ENCODE results near the gene RERE.

The RERE gene

DNA sequence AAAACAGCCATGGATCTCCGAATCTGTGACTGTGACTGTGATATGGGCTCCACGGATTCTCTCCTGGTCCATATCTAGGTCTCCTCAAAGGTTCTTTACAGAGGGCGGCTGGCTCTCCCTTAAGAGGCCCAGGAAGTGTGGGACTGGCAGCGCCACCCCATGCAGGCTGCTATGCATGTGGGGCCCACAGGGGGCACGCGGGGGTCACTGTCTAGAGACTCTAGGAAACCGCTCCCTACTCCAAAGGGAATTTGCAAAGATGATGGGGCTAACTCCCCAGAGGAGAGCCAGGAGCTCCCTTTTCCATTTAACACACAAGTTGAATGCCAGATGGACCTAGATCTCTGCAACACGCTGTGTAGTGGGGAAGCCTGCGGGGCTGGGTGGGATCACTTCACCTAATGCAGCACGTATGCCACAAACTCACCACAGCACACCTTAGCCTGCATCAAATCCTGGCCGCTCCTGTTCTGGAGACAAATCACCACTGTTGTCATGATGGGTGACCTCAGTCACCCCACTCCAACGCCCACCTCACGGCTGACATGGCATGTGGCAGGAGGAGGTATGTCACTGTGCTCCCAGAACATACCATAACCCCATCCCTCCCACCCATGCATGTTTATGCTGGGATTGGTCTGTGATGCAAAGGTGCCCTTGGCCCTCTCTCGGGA lies 437.8 kb downstream of the RERE start:
- Histone ChIP-seq H3K4me1 (ENCODE audit: control insufficient read depth in 1 of 2, insufficient read depth in 1 of 2, low read depth in 1 of 2, low read length in 1 of 2) (peaks cover 75 to 90% of the 10 kb centered on the region in 2 experiments), H3K27me3 (no peaks in the 10 kb centered on the region), H3K36me3 (peaks cover 37% of the 10 kb centered on the region), H3K9me3 (no peaks in the 10 kb centered on the region), H3K4me3 (ENCODE audit: low read depth in 1 of 2, low read length in 1 of 2) (no peak overlapping the region), H3K27ac (peak overlapping the region; percentile 73)
- no peak for TF ChIP-seq CTCF (IDR thresholded peaks at IDR 0.05)

- Histone ChIP-seq H3K9me3 (no peaks in the 10 kb centered on the region), H3K4me3 (ENCODE audit: low read depth in 1 of 2, low read length in 1 of 2) (no peak overlapping the region), H3K27ac (peak overlapping the region; percentile 73), H3K27me3 (no peaks in the 10 kb centered on the region), H3K4me1 (ENCODE audit: control insufficient read depth in 1 of 2, insufficient read depth in 1 of 2, low read depth in 1 of 2, low read length in 1 of 2) (peaks cover 69 to 87% of the 10 kb centered on the region in 2 experiments), H3K36me3 (peaks cover 31% of the 10 kb centered on the region)
- TF ChIP-seq CTCF (IDR thresholded peaks at IDR 0.05), result no peak
Observed at GRCh38 chr1:8378981-8379470, 438.4 kb downstream of the RERE start.

- no peak for TF ChIP-seq CTCF (IDR thresholded peaks at IDR 0.05)
- no peaks in the 10 kb centered on the region for H3K27me3 ChIP-seq
- H3K4me3 ChIP-seq (ENCODE audit: low read depth in 1 of 2, low read length in 1 of 2), result no peak overlapping the region
- no peaks in the 10 kb centered on the region for H3K9me3 ChIP-seq
- H3K4me1 ChIP-seq (ENCODE audit: control insufficient read depth in 1 of 2, insufficient read depth in 1 of 2, low read depth in 1 of 2, low read length in 1 of 2), result peaks cover 62 to 78% of the 10 kb centered on the region in 2 experiments
- H3K27ac ChIP-seq, result peak overlapping the region; percentile 73
- peaks cover 39% of the 10 kb centered on the region for H3K36me3 ChIP-seq
Observed at GRCh38 chr1:8378178-8378577, 439.3 kb downstream of the RERE start.

GRCh38 chr1:8377271-8377981 lies 440.0 kb downstream of the RERE start:
- H3K36me3 ChIP-seq, result peaks cover 46% of the 10 kb centered on the region
- no peak for TF ChIP-seq CTCF (IDR thresholded peaks at IDR 0.05)
- no peak overlapping the region for H3K4me3 ChIP-seq (ENCODE audit: low read depth in 1 of 2, low read length in 1 of 2)
- H3K27me3 ChIP-seq, result no peaks in the 10 kb centered on the region
- peaks cover 54 to 71% of the 10 kb centered on the region in 2 experiments for H3K4me1 ChIP-seq (ENCODE audit: control insufficient read depth in 1 of 2, insufficient read depth in 1 of 2, low read depth in 1 of 2, low read length in 1 of 2)
- H3K27ac ChIP-seq, result peak overlapping the region; percentile 73
- H3K9me3 ChIP-seq, result no peaks in the 10 kb centered on the region

DNA sequence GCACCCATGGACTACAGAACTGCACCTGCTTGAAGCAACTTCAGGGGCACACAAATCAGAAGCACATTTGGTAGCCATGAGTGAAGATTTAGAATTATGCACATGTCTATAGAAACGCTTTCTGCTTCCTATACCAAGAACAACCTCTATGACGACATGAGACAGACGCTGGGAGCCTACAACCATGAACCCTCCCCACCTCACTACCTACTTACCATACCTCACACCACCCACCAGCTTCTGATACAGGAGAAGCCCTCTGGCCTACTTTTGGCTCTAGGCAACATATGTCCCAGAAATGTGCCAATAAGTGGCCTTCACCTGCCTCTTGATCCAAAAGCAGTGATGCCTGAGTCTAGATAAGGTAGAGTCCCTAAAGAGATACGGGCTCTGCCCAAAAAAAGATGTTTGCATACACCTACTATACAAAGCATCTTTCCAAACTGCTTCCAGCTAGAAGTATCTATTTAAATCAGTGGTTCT lies 441.0 kb downstream of the RERE start:
- H3K27me3 ChIP-seq, result no peaks in the 10 kb centered on the region
- H3K4me1 ChIP-seq (ENCODE audit: control insufficient read depth in 1 of 2, insufficient read depth in 1 of 2, low read depth in 1 of 2, low read length in 1 of 2), result peaks cover 44 to 60% of the 10 kb centered on the region in 2 experiments
- peaks cover 56% of the 10 kb centered on the region for H3K36me3 ChIP-seq
- H3K9me3 ChIP-seq, result no peaks in the 10 kb centered on the region
- H3K27ac ChIP-seq, result peak overlapping the region; percentile 83
- H3K4me3 ChIP-seq (ENCODE audit: low read depth in 1 of 2, low read length in 1 of 2), result no peak overlapping the region
- TF ChIP-seq CTCF (IDR thresholded peaks at IDR 0.05), result no peak

All from neutrophil (primary cell).